ENCODE data around the gene ZFP62.

Gene ZFP62

GRCh38 chr5:180813420-180813819, 47.7 kb downstream of the ZFP62 start:
- TF ChIP-seq, protein P1, sequence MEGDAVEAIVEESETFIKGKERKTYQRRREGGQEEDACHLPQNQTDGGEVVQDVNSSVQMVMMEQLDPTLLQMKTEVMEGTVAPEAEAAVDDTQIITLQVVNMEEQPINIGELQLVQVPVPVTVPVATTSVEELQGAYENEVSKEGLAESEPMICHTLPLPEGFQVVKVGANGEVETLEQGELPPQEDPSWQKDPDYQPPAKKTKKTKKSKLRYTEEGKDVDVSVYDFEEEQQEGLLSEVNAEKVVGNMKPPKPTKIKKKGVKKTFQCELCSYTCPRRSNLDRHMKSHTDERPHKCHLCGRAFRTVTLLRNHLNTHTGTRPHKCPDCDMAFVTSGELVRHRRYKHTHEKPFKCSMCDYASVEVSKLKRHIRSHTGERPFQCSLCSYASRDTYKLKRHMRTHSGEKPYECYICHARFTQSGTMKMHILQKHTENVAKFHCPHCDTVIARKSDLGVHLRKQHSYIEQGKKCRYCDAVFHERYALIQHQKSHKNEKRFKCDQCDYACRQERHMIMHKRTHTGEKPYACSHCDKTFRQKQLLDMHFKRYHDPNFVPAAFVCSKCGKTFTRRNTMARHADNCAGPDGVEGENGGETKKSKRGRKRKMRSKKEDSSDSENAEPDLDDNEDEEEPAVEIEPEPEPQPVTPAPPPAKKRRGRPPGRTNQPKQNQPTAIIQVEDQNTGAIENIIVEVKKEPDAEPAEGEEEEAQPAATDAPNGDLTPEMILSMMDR (IDR thresholded peaks at IDR 0.05) = no peak
- Histone ChIP-seq H3K9me3 (no peaks in the 10 kb centered on the region), H3K4me3 (ENCODE audit: low read depth in 1 of 2, low read length in 1 of 2) (no peak overlapping the region), H3K27me3 (peaks cover 26% of the 10 kb centered on the region), H3K27ac (no peak overlapping the region), H3K36me3 (no peaks in the 10 kb centered on the region), H3K4me1 (ENCODE audit: control insufficient read depth in 1 of 2, insufficient read depth in 1 of 2, low read depth in 1 of 2, low read length in 1 of 2) (peaks cover 30 to 39% of the 10 kb centered on the region in 2 experiments)

DNA sequence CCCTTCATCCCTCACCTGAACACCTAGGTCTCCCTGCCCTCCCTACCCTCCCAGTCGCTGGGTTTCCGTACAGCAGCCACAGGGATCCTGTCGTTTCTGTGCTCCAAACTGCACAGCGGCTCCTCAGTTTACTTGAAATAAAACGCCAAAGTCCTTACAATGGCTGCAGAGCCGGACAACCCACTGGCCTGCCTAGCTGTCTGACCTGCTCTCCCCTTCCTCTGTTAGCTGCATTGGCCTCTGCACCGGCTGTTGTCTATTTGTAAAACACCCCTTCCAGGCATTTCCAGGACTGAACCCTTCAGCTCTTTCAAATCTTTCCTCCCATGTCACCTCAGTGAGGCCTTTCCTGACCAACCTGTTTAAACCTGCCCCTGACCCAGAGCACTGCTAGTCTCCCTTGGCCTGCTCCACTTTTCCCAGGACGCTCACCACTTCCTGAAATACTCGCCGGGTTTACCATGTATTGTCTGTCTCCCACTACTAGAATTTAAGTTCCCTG, 49.4 kb downstream of the ZFP62 start:
- H3K4me3 ChIP-seq (ENCODE audit: low read depth in 1 of 2, low read length in 1 of 2) = peak overlapping the region; percentile 82 to 93
- peaks cover 9% of the 10 kb centered on the region for H3K27me3 ChIP-seq
- no peaks in the 10 kb centered on the region for H3K9me3 ChIP-seq
- H3K4me1 ChIP-seq (ENCODE audit: control insufficient read depth in 1 of 2, insufficient read depth in 1 of 2, low read depth in 1 of 2, low read length in 1 of 2) = peaks cover 48 to 57% of the 10 kb centered on the region in 2 experiments
- TF ChIP-seq, protein P1 (IDR thresholded peaks at IDR 0.05) = no peak
- H3K36me3 ChIP-seq = no peaks in the 10 kb centered on the region
- H3K27ac ChIP-seq = peak overlapping the region; percentile 99

GRCh38 chr5:180810959-180811622, 50.0 kb downstream of the ZFP62 start:
- TF ChIP-seq, protein P1 (IDR thresholded peaks at IDR 0.05) = no peak
- H3K4me3 ChIP-seq (ENCODE audit: low read depth in 1 of 2, low read length in 1 of 2) = peak overlapping the region; percentile 82 to 93
- H3K36me3 ChIP-seq = no peaks in the 10 kb centered on the region
- peak overlapping the region; percentile 99 for H3K27ac ChIP-seq
- peaks cover 3% of the 10 kb centered on the region for H3K27me3 ChIP-seq
- peaks cover 54 to 62% of the 10 kb centered on the region in 2 experiments for H3K4me1 ChIP-seq (ENCODE audit: control insufficient read depth in 1 of 2, insufficient read depth in 1 of 2, low read depth in 1 of 2, low read length in 1 of 2)
- no peaks in the 10 kb centered on the region for H3K9me3 ChIP-seq

- H3K4me1 ChIP-seq (ENCODE audit: control insufficient read depth in 1 of 2, insufficient read depth in 1 of 2, low read depth in 1 of 2, low read length in 1 of 2) = peaks cover 60 to 69% of the 10 kb centered on the region in 2 experiments
- no peaks in the 10 kb centered on the region for H3K9me3 ChIP-seq
- H3K27ac ChIP-seq = peak overlapping the region; percentile 99
- no peaks in the 10 kb centered on the region for H3K27me3 ChIP-seq
- H3K36me3 ChIP-seq = no peaks in the 10 kb centered on the region
- peak overlapping the region; percentile 82 to 93 for H3K4me3 ChIP-seq (ENCODE audit: low read depth in 1 of 2, low read length in 1 of 2)
- TF ChIP-seq, protein P1 (IDR thresholded peaks at IDR 0.05) = peak; percentile 22
Observed at GRCh38 chr5:180810210-180810958, 50.7 kb downstream of the ZFP62 start.

GRCh38 chr5:180809403-180810209, 51.5 kb downstream of the ZFP62 start:
- H3K27ac ChIP-seq = peak overlapping the region; percentile 99
- no peaks in the 10 kb centered on the region for H3K9me3 ChIP-seq
- peaks cover 62 to 71% of the 10 kb centered on the region in 2 experiments for H3K4me1 ChIP-seq (ENCODE audit: control insufficient read depth in 1 of 2, insufficient read depth in 1 of 2, low read depth in 1 of 2, low read length in 1 of 2)
- H3K4me3 ChIP-seq (ENCODE audit: low read depth in 1 of 2, low read length in 1 of 2) = peak overlapping the region; percentile 82 to 93
- H3K36me3 ChIP-seq = no peaks in the 10 kb centered on the region
- H3K27me3 ChIP-seq = no peaks in the 10 kb centered on the region
- TF ChIP-seq, protein P1 (IDR thresholded peaks at IDR 0.05) = no peak
